Erythroblast (primary cell): Measurements from ENCODE around the gene MAB21L2.

Source experiments
- GATA1 ChIP-seq: IDR thresholded peaks from 2 replicates; pipeline ENCODE4 v1.6.1; 2011; ENCODE audit warnings: low read depth, mild to moderate bottlenecking, control low read depth, low read length, moderate library complexity
- POLR2A ChIP-seq: IDR thresholded peaks from 2 replicates; pipeline ENCODE4 v1.6.1; 2011; ENCODE audit warnings: mild to moderate bottlenecking, low read length

DNA sequence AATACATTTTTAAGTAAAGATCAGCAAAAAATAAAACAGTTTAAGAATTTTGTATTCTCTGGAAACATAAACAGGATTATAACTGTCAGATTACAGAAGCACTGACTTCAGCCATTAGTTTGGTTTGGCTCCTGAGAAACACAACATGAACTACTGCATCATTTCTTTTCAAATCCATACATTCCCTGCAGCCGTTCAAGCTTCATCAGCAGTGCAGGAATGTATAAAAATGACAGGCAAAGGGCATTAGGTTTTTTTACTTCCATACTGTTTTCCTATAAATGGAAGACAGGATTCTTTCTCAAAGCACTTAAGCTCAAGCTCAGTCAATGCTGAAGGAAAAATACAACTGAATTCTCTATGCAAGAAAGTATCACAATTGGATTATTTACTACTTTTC lies 4.2 kb upstream of the MAB21L2 start:
- TF ChIP-seq POLR2A (no peak), GATA1 (no peak)
